HG02840 (cell line): ENCODE results near the gene FAM228B.

Source experiments
- ATAC-seq: cut with Tn5 transposase; IDR thresholded peaks from one replicate; pipeline ENCODE4 v1.9.1; 2021; ENCODE audit warnings: mild to moderate bottlenecking, moderate library complexity, moderate number of reproducible peaks; ENCODE audit not compliant: unreplicated experiment, low FRiP score

The FAM228B gene

GRCh38 chr2:24152413-24153197 is 29.3 kb downstream of the FAM228B start:
- ATAC-seq, result no peak

- no peak for ATAC-seq
These were observed 30.2 kb downstream of the FAM228B start for GRCh38 chr2:24153478-24153877.

GRCh38 chr2:24158131-24158530 is 34.9 kb downstream of the FAM228B start:
- no peak for ATAC-seq

- ATAC-seq, result no peak
These were observed 36.4 kb downstream of the FAM228B start for GRCh38 chr2:24159708-24160107.

- no peak for ATAC-seq
These were observed 37.5 kb downstream of the FAM228B start for GRCh38 chr2:24160761-24161160.

- no peak for ATAC-seq
These were observed 39.2 kb downstream of the FAM228B start for GRCh38 chr2:24162494-24162893.

GRCh38 chr2:24163186-24163585 is 39.9 kb downstream of the FAM228B start:
- ATAC-seq, result no peak

GRCh38 chr2:24163601-24164000 is 40.3 kb downstream of the FAM228B start:
- no peak for ATAC-seq

- ATAC-seq, result no peak
These were observed 41.2 kb downstream of the FAM228B start for GRCh38 chr2:24164416-24164973.

- no peak for ATAC-seq
These were observed 45.8 kb downstream of the FAM228B start for GRCh38 chr2:24169023-24169422.

- no peak for ATAC-seq
These were observed 51.6 kb downstream of the FAM228B start, which contains the start of gene FAM228A for GRCh38 chr2:24174851-24175277. TSS of gene FAM228A (plus strand) at chr2:24175053. CDS start at chr2:24175481, 428 bp downstream.

GRCh38 chr2:24175631-24176187 is 52.4 kb downstream of the FAM228B start:
- no peak for ATAC-seq

- ATAC-seq, result no peak
These were observed 53.1 kb downstream of the FAM228B start for GRCh38 chr2:24176326-24176725.

- no peak for ATAC-seq
These were observed 56.4 kb downstream of the FAM228B start for GRCh38 chr2:24179683-24180082.

- no peak for ATAC-seq
These were observed 58.6 kb downstream of the FAM228B start for GRCh38 chr2:24181849-24182248.

- no peak for ATAC-seq
These were observed 59.2 kb downstream of the FAM228B start for GRCh38 chr2:24182507-24182906.

GRCh38 chr2:24183366-24184069 is 60.2 kb downstream of the FAM228B start:
- ATAC-seq, result no peak

GRCh38 chr2:24189551-24189950 is 66.3 kb downstream of the FAM228B start:
- ATAC-seq, result no peak

GRCh38 chr2:24190503-24190902 is 67.2 kb downstream of the FAM228B start:
- ATAC-seq, result no peak

GRCh38 chr2:24191156-24191555 is 67.9 kb downstream of the FAM228B start:
- no peak for ATAC-seq

- ATAC-seq, result no peak
These were observed 68.6 kb downstream of the FAM228B start for GRCh38 chr2:24191848-24192247.
